Smooth muscle cell (in vitro differentiated cells): Measurements from ENCODE around the gene DLD. TPM values are rescaled to one million over a fixed set of nuclear protein-coding genes. Genes with fewer than 3 reads are reported as not detected.
"Not testable (repeated sequence)": the region's sequence is repeated elsewhere in the genome, so short reads cannot be mapped to it uniquely, and the experiment has no call there.

Source experiments
- DNase-seq: peaks from one replicate; lab custom pipeline; 2025; ENCODE audit not compliant: unreplicated experiment; lab: John Stamatoyannopoulos, UW
- H2AFZ ChIP-seq: fragments of 200-600 bp; sonication (generic); 2 replicates; pipeline ENCODE4 v1.6.0; 2016; ENCODE audit warnings: antibody characterized with exemption, low read depth, mild to moderate bottlenecking
- H3F3A ChIP-seq: fragments of 200-600 bp; sonication (generic); 2 replicates; pipeline ENCODE4 v1.6.0; 2017; ENCODE audit warnings: antibody characterized with exemption, low read depth
- H3K27ac ChIP-seq: fragments of 200-600 bp; sonication (generic); 2 replicates; pipeline ENCODE4 v1.5.1; 2016; ENCODE audit warnings: low read depth, mild to moderate bottlenecking
- H3K27me3 ChIP-seq: fragments of 200-600 bp; sonication (generic); 2 replicates; pipeline ENCODE4 v1.6.1; 2016; ENCODE audit warnings: low read depth, mild to moderate bottlenecking
- H3K36me3 ChIP-seq: fragments of 200-600 bp; sonication (generic); 2 replicates; pipeline ENCODE4 v1.5.1; 2016; ENCODE audit warnings: low read depth
- H3K4me1 ChIP-seq: fragments of 200-600 bp; sonication (generic); 2 replicates; pipeline ENCODE4 v1.5.1; 2016; ENCODE audit warnings: low read depth
- H3K4me2 ChIP-seq: fragments of 200-600 bp; sonication (generic); 2 replicates; pipeline ENCODE4 v1.6.0; 2016; ENCODE audit warnings: mild to moderate bottlenecking
- H3K4me3 ChIP-seq: fragments of 200-600 bp; sonication (generic); 2 replicates; pipeline ENCODE4 v1.5.1; 2016; ENCODE audit warnings: mild to moderate bottlenecking
- H3K79me2 ChIP-seq: fragments of 200-600 bp; sonication (generic); 2 replicates; pipeline ENCODE4 v1.6.0; 2016; ENCODE audit warnings: low read depth, mild to moderate bottlenecking
- H3K9ac ChIP-seq: fragments of 200-600 bp; sonication (generic); 2 replicates; pipeline ENCODE4 v1.6.0; 2016; ENCODE audit warnings: low read depth
- H3K9me3 ChIP-seq: fragments of 200-600 bp; sonication (generic); replicated peaks from 2 replicates; pipeline ENCODE4 v1.5.1; 2016; ENCODE audit warnings: low read depth
- H4K20me1 ChIP-seq: fragments of 200-600 bp; sonication (generic); 2 replicates; pipeline ENCODE4 v1.6.0; 2016; ENCODE audit warnings: low read depth
- WGBS: methylation state at CpG from one replicate; pipeline ENCODE4 v1.1.7; 2016; ENCODE audit warnings: low lambda C conversion rate; 5-methylcytosine and 5-hydroxymethylcytosine counted together
- polyA plus RNA-seq: library from polyadenylated mRNA; unstranded; fragments of >200 nt; fragmentation: Nextera tagmentation; extraction: Ambion mirVana; gene quantifications from 2 replicates; pipeline ENCODE4 v1.2.1, GENCODE V29; 2016
- total RNA-seq: library from RNA; depleted of rRNA; stranded (reverse); fragments of >200 nt; gene quantifications from 2 replicates; pipeline ENCODE4 v1.2.3, GENCODE V29; 2014
- TF ChIP-seq, protein P1 (sequence below): fragments of 200-600 bp; sonication (generic); IDR thresholded peaks from 2 replicates; pipeline ENCODE4 v1.5.1; 2017; ENCODE audit warnings: borderline replicate concordance, mild to moderate bottlenecking, antibody characterized with exemption; ENCODE audit not compliant: insufficient read depth, poor library complexity, severe bottlenecking

Gene DLD
- total and polyA plus RNA-seq, 2 experiments from 2014 or later, result 71.4 to 165 TPM

DNA sequence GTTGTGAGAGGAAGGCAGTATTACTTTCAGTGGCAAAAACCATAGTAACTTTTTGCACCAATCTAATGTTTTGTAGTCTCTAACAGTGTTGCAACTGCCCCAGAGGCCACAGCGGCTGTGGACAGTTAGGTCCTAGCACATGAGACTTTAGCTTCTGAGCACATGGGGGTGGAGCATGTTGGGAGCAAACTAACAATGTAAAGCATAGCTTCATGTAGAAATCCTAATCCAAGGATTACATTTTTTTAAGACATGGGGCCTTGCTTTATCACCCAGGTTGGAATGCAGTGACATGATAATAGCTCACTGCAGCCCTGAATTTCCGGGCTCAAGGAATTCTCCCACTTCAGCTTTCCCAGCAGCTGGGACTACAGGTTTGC, 62.9 kb downstream of the DLD start:
- Histone ChIP-seq H3K4me3 (no peak overlapping the region), H2AFZ (no peak overlapping the region), H3K27ac (peak overlapping the region; percentile 37), H3K9ac (no peak overlapping the region), H3K79me2 (peaks cover 7% of the 10 kb centered on the region), H3K4me2 (no peak overlapping the region), H3K9me3 (no peaks in the 10 kb centered on the region), H3K27me3 (no peaks in the 10 kb centered on the region), H4K20me1 (peaks cover 23% of the 10 kb centered on the region), H3K36me3 (peaks cover 27% of the 10 kb centered on the region), H3K4me1 (peaks cover 25% of the 10 kb centered on the region), H3F3A (peaks cover 24% of the 10 kb centered on the region)
- WGBS, result 63% methylated on average over 2 of the region's 2 CpGs
- no peak for DNase-seq
- TF ChIP-seq, protein P1, sequence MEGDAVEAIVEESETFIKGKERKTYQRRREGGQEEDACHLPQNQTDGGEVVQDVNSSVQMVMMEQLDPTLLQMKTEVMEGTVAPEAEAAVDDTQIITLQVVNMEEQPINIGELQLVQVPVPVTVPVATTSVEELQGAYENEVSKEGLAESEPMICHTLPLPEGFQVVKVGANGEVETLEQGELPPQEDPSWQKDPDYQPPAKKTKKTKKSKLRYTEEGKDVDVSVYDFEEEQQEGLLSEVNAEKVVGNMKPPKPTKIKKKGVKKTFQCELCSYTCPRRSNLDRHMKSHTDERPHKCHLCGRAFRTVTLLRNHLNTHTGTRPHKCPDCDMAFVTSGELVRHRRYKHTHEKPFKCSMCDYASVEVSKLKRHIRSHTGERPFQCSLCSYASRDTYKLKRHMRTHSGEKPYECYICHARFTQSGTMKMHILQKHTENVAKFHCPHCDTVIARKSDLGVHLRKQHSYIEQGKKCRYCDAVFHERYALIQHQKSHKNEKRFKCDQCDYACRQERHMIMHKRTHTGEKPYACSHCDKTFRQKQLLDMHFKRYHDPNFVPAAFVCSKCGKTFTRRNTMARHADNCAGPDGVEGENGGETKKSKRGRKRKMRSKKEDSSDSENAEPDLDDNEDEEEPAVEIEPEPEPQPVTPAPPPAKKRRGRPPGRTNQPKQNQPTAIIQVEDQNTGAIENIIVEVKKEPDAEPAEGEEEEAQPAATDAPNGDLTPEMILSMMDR, result no peak

DNA sequence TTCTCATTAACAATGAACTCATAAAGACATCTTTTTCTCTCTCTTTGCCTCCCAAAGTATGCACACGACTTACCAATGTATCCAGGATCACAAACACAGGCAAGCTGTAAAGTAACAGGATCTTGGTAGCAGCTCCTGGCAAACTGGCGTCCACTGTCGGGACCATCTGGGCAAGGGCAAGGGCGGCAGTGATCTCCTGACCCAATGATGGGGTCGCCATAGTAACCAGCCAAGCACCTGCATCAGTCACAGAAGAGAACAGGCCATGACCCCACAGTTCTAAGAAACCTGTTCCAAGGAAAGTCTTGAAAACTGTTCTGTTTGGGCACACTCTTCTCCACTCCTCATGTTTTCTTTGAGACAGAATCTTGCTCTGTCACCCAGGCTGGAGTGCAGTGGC, 64.4 kb downstream of the DLD start:
- no peaks in the 10 kb centered on the region for H3K9me3 ChIP-seq
- DNase-seq, result no peak
- no peak overlapping the region for H3K27ac ChIP-seq
- H3K27me3 ChIP-seq, result no peaks in the 10 kb centered on the region
- H3K4me2 ChIP-seq, result no peak overlapping the region
- H3K4me3 ChIP-seq, result no peak overlapping the region
- 99% methylated on average over 5 of the region's 5 CpGs for WGBS
- TF ChIP-seq, protein P1, result no peak
- peaks cover 18% of the 10 kb centered on the region for H3K4me1 ChIP-seq
- H4K20me1 ChIP-seq, result peaks cover 38% of the 10 kb centered on the region
- no peak overlapping the region for H3K9ac ChIP-seq
- H3F3A ChIP-seq, result peaks cover 31% of the 10 kb centered on the region
- H3K36me3 ChIP-seq, result peaks cover 38% of the 10 kb centered on the region
- H2AFZ ChIP-seq, result no peak overlapping the region
- H3K79me2 ChIP-seq, result peaks cover 7% of the 10 kb centered on the region

DNA sequence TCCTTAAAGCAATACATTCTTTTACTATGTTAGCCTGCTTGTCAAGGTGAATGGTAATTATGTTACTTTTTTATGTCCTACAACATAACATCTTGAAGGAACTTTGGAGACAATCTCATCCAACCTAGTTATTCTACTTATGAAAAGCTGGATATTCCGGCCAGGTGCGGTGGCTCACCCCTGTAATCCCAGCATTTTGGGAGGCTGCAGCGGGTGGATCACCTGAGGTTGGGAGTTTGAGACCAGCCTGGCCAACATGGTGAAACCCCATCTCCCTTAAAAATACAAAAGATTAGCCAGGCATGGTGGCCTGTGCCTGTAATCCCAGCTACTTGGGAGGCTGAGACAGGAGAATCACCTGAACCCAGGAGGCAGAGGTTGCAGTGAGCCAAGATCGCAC, 66.0 kb downstream of the DLD start:
- not testable (repeated sequence) for DNase-seq, H3K4me3 ChIP-seq, H3K4me2 ChIP-seq, H3K79me2 ChIP-seq, H3K9ac ChIP-seq, H3K9me3 ChIP-seq, H3K27ac ChIP-seq, H3K27me3 ChIP-seq, H2AFZ ChIP-seq
- Histone ChIP-seq H3K36me3 (peaks cover 42% of the 10 kb centered on the region), H3F3A (peaks cover 24% of the 10 kb centered on the region), H3K4me1 (peaks cover 15% of the 10 kb centered on the region), H4K20me1 (peaks cover 46% of the 10 kb centered on the region)
- WGBS, result 94% methylated on average over 4 of the region's 4 CpGs

DNA sequence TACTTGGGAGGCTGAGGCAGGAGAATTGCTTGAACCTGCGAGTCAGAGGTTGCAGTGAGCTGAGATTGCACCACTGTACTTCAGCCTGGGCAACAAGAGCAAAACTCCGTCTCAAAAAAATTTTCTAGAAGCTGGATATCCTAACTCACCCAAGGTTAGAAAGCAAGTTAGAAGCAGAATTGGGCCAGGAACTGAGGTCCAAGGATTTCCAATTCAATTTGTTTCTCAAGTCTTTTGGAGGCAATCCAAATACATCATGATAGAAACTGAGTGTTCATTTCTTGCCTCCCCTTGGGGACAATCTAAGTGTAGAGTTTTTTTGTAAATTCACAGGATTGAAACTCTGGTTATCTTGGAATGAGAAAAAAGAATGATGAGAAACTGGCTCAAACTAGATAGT, 66.5 kb downstream of the DLD start:
- H3K4me3 ChIP-seq, result no peak overlapping the region
- no peaks in the 10 kb centered on the region for H3K27me3 ChIP-seq
- no peak overlapping the region for H3K27ac ChIP-seq
- no peak overlapping the region for H2AFZ ChIP-seq
- H3F3A ChIP-seq, result peaks cover 23% of the 10 kb centered on the region
- H3K9me3 ChIP-seq, result no peaks in the 10 kb centered on the region
- no peak for DNase-seq
- no peak overlapping the region for H3K4me2 ChIP-seq
- H4K20me1 ChIP-seq, result peaks cover 41% of the 10 kb centered on the region
- TF ChIP-seq, protein P1, result no peak
- WGBS, result 100% methylated on average over 2 of the region's 2 CpGs
- peaks cover 10% of the 10 kb centered on the region for H3K4me1 ChIP-seq
- peaks cover 42% of the 10 kb centered on the region for H3K36me3 ChIP-seq
- H3K9ac ChIP-seq, result no peak overlapping the region
- peaks cover 7% of the 10 kb centered on the region for H3K79me2 ChIP-seq
